ENCODE results near the gene SLC6A7. TPM values are rescaled to one million over a fixed set of nuclear protein-coding genes. Genes with fewer than 3 reads are reported as not detected.

SLC6A7 gene
- total RNA-seq, 4 donors from 2014 or later = 0.07 TPM; not detected in 3

GRCh38 chr5:150244209-150244608 lies 54.3 kb downstream of the SLC6A7 start:
- intact Hi-C loops (cut with DNase I; ENCODE audit: low total_unique reads) (loop anchor here (2.0 to 10.0 kb wide), 3 partner anchors 63 to 509 kb away; partner anchors contain the start of genes PPARGC1B and TCOF1), in situ Hi-C loops (cut with MboI; ENCODE audit: low sequenced_read_pairs in 4 of 4) (no loop called here)
- Histone ChIP-seq H3K9me3 (no peaks in the 10 kb centered on the region), H3K27ac (peak overlapping the region; percentile 91 to 100 (median 100)), H3K36me3 (no peaks in the 10 kb centered on the region), H3K4me3 (peak overlapping the region; percentile 44 to 66 (median 61)), H3K4me1 (peaks cover 51 to 62% of the 10 kb centered on the region in 2 donors), H3K27me3 (no peaks in the 10 kb centered on the region)
- ATAC-seq (no peak), DNase-seq (peak in 1 of 2 donors; percentile 69)
- TF ChIP-seq POLR2A (IDR thresholded peaks at IDR 0.05) = peak in 1 of 2 donors; percentile 13
- TF ChIP-seq CTCF (IDR thresholded peaks at IDR 0.05 in 4 of 5, conservative IDR thresholded peaks at IDR 0.05 in 1 of 5) = no peak

GRCh38 chr5:150245111-150245789 lies 55.4 kb downstream of the SLC6A7 start:
- no peaks in the 10 kb centered on the region for H3K27me3 ChIP-seq
- no peaks in the 10 kb centered on the region for H3K36me3 ChIP-seq
- in situ Hi-C loops (cut with MboI; ENCODE audit: low sequenced_read_pairs in 4 of 4) (no loop called here), intact Hi-C loops (cut with DNase I; ENCODE audit: low total_unique reads) (loop anchor here (1.0 to 10.0 kb wide), 3 partner anchors 25 to 510 kb away; partner anchors contain the start of gene PPARGC1B)
- peaks cover 51 to 62% of the 10 kb centered on the region in 2 donors for H3K4me1 ChIP-seq
- no peaks in the 10 kb centered on the region for H3K9me3 ChIP-seq
- DNase-seq (peak; percentile 92 to 97), ATAC-seq (peak; percentile 60 to 71)
- peak overlapping the region; percentile 91 to 100 (median 100) for H3K27ac ChIP-seq
- TF ChIP-seq POLR2A (IDR thresholded peaks at IDR 0.05) (peak; percentile 90), CTCF (IDR thresholded peaks at IDR 0.05 in 4 of 5, conservative IDR thresholded peaks at IDR 0.05 in 1 of 5) (no peak)
- peak overlapping the region; percentile 44 to 66 (median 61) for H3K4me3 ChIP-seq

- H3K9me3 ChIP-seq = no peaks in the 10 kb centered on the region
- H3K27ac ChIP-seq = peak overlapping the region; percentile 91 to 100 (median 100)
- intact Hi-C loops (cut with DNase I; ENCODE audit: low total_unique reads) = loop anchor here (1.0 to 10.0 kb wide), 4 partner anchors 24 to 793 kb away; partner anchors contain the start of gene PPARGC1B
- in situ Hi-C loops (cut with MboI; ENCODE audit: low sequenced_read_pairs in 4 of 4) = no loop called here
- ATAC-seq (peak in 1 of 2 donors; percentile 6), DNase-seq (no peak)
- no peaks in the 10 kb centered on the region for H3K36me3 ChIP-seq
- TF ChIP-seq POLR2A (IDR thresholded peaks at IDR 0.05) = no peak
- peak overlapping the region in 2 of 4 donors; percentile 59 to 66 for H3K4me3 ChIP-seq
- peaks cover 51 to 62% of the 10 kb centered on the region in 2 donors for H3K4me1 ChIP-seq
- H3K27me3 ChIP-seq = no peaks in the 10 kb centered on the region
Observed at GRCh38 chr5:150245808-150246207, 55.9 kb downstream of the SLC6A7 start.

- Histone ChIP-seq H3K4me3 (peak overlapping the region in 1 of 4 donors; percentile 22), H3K9me3 (no peaks in the 10 kb centered on the region), H3K4me1 (peaks cover 51 to 62% of the 10 kb centered on the region in 2 donors), H3K27ac (peak overlapping the region; percentile 91 to 100 (median 100)), H3K36me3 (no peaks in the 10 kb centered on the region), H3K27me3 (no peaks in the 10 kb centered on the region)
- peak; percentile 72 to 74 for ATAC-seq
- intact Hi-C loops (cut with DNase I; ENCODE audit: low total_unique reads) = loop anchor here (2.0 to 10.0 kb wide), 2 partner anchors 512 to 792 kb away; partner anchors contain the start of gene PPARGC1B
- DNase-seq = no peak
- in situ Hi-C loops (cut with MboI; ENCODE audit: low sequenced_read_pairs in 4 of 4) = no loop called here
- TF ChIP-seq POLR2A (IDR thresholded peaks at IDR 0.05) = no peak
- TF ChIP-seq CTCF (IDR thresholded peaks at IDR 0.05 in 4 of 5, conservative IDR thresholded peaks at IDR 0.05 in 1 of 5) = no peak
Observed at GRCh38 chr5:150246429-150246828, 56.6 kb downstream of the SLC6A7 start.

GRCh38 chr5:150246835-150247234 lies 57.0 kb downstream of the SLC6A7 start:
- H3K4me3 ChIP-seq = peak overlapping the region in 1 of 4 donors; percentile 22
- intact Hi-C loops (cut with DNase I; ENCODE audit: low total_unique reads) = loop anchor here (2.0 to 10.0 kb wide), 2 partner anchors 512 to 792 kb away; partner anchors contain the start of gene PPARGC1B
- peak overlapping the region; percentile 91 to 100 (median 100) for H3K27ac ChIP-seq
- no peaks in the 10 kb centered on the region for H3K27me3 ChIP-seq
- H3K9me3 ChIP-seq = no peaks in the 10 kb centered on the region
- H3K36me3 ChIP-seq = no peaks in the 10 kb centered on the region
- DNase-seq (peak; percentile 92 to 98), ATAC-seq (peak; percentile 73 to 82)
- H3K4me1 ChIP-seq = peaks cover 48 to 58% of the 10 kb centered on the region in 2 donors
- in situ Hi-C loops (cut with MboI; ENCODE audit: low sequenced_read_pairs in 4 of 4) = no loop called here
- TF ChIP-seq POLR2A (IDR thresholded peaks at IDR 0.05) (peak; percentile 78 to 80), CTCF (IDR thresholded peaks at IDR 0.05 in 4 of 5, conservative IDR thresholded peaks at IDR 0.05 in 1 of 5) (no peak)

Data from gastrocnemius medialis (tissue), 4 donors.